ENCODE data around the gene GRWD1. TPM values are rescaled to one million over a fixed set of nuclear protein-coding genes. Genes with fewer than 3 reads are reported as not detected.

GRWD1 gene
- total RNA-seq (2022; extraction: Qiagen RNA extraction), result 97.2 to 126 TPM (median 111 TPM) in 5 replicates

GRCh38 chr19:48445606-48446481 lies at the start of gene GRWD1:
GRWD1 (plus strand) TSS chr19:48445983; CDS start chr19:48446006, 23 bp downstream.

GRCh38 chr19:48455171-48455907 lies 9.6 kb downstream of the GRWD1 start, which contains the start of gene KCNJ14:
KCNJ14 (plus strand) TSS chr19:48455574; CDS start chr19:48461725, 6,151 bp downstream.

GRCh38 chr19:48469289-48469881 lies 23.6 kb downstream of the GRWD1 start, which contains the start of gene CYTH2:
CYTH2 (plus strand) TSS chr19:48469369; CDS start chr19:48469508, 139 bp downstream.

Other genes starting within 250 kb of the GRWD1 start
- 13.6 to 17.6 TPM (median 16.6 TPM) in 5 replicates for gene CARD8, start 190.1 kb upstream of the GRWD1 start, total RNA-seq (2022; extraction: Qiagen RNA extraction)
- 7.2 to 8.4 TPM (median 7.5 TPM) in 5 replicates for gene ZNF114, start 175.9 kb upstream of the GRWD1 start, total RNA-seq (2022; extraction: Qiagen RNA extraction)
- 431 to 510 TPM (median 452 TPM) in 5 replicates for gene EMP3, start 120.4 kb upstream of the GRWD1 start, total RNA-seq (2022; extraction: Qiagen RNA extraction)
- 2.4 to 6.2 TPM (median 3.8 TPM) in 5 replicates for gene TMEM143, start 82.0 kb upstream of the GRWD1 start, total RNA-seq (2022; extraction: Qiagen RNA extraction)
- gene SYNGR4, start 81.6 kb upstream of the GRWD1 start, total RNA-seq (2022; extraction: Qiagen RNA extraction), result 2.1 to 4.6 TPM (median 2.9 TPM) in 5 replicates
- gene KDELR1, start 54.4 kb upstream of the GRWD1 start, total RNA-seq (2022; extraction: Qiagen RNA extraction), result 356 to 429 TPM (median 400 TPM) in 5 replicates
- gene GRIN2D, start 52.3 kb upstream of the GRWD1 start, total RNA-seq (2022; extraction: Qiagen RNA extraction), result 5.5 to 9.7 TPM (median 8.9 TPM) in 5 replicates
- 0.77 to 2.1 TPM (median 1.1 TPM) in 5 replicates for gene KCNJ14, start 9.6 kb downstream of the GRWD1 start, total RNA-seq (2022; extraction: Qiagen RNA extraction)
- 55.3 to 69.3 TPM (median 62.3 TPM) in 5 replicates for gene CYTH2, start 23.4 kb downstream of the GRWD1 start, total RNA-seq (2022; extraction: Qiagen RNA extraction)
- 2.1 to 5.4 TPM (median 4.9 TPM) in 5 replicates for gene LMTK3, start 65.9 kb downstream of the GRWD1 start, total RNA-seq (2022; extraction: Qiagen RNA extraction)
- gene SULT2B1, start 106.2 kb downstream of the GRWD1 start, total RNA-seq (2022; extraction: Qiagen RNA extraction), result 14.1 to 18.6 TPM (median 16.0 TPM) in 5 replicates
- not detected in 5 replicates for gene SPACA4, start 160.8 kb downstream of the GRWD1 start, total RNA-seq (2022; extraction: Qiagen RNA extraction)
- gene FAM83E, start 169.1 kb downstream of the GRWD1 start, total RNA-seq (2022; extraction: Qiagen RNA extraction), result 0.14 to 0.42 TPM (median 0.22 TPM) in 5 replicates
- gene RPL18, start 173.2 kb downstream of the GRWD1 start, total RNA-seq (2022; extraction: Qiagen RNA extraction), result 3,098 to 3,568 TPM (median 3,229 TPM) in 5 replicates
- 10.0 to 16.5 TPM (median 13.6 TPM) in 5 replicates for gene SPHK2, start 173.5 kb downstream of the GRWD1 start, total RNA-seq (2022; extraction: Qiagen RNA extraction)
- gene DBP, start 191.4 kb downstream of the GRWD1 start, total RNA-seq (2022; extraction: Qiagen RNA extraction), result 1.0 to 2.9 TPM (median 2.5 TPM) in 5 replicates
- 7.9 to 13.4 TPM (median 9.7 TPM) in 5 replicates for gene CA11, start 200.2 kb downstream of the GRWD1 start, total RNA-seq (2022; extraction: Qiagen RNA extraction)
- gene NTN5, start 227.0 kb downstream of the GRWD1 start, total RNA-seq (2022; extraction: Qiagen RNA extraction), result 0.07 to 0.19 TPM (median 0.10 TPM) in 4 of 5 replicates, not detected in the other
- not detected in 5 replicates for gene FUT2, start 250.0 kb downstream of the GRWD1 start, total RNA-seq (2022; extraction: Qiagen RNA extraction)